ENCODE measurements around the gene VSTM4.

Gene VSTM4

GRCh38 chr10:49029666-49030065 lies 85.7 kb downstream of the VSTM4 start:
- no peaks in the 10 kb centered on the region for H3K27me3 ChIP-seq (ENCODE audit: insufficient read depth, low read length, poor library complexity, severe bottlenecking)
- no peaks in the 10 kb centered on the region for H3F3A ChIP-seq (ENCODE audit: low read depth)
- no peak overlapping the region for H3K4me3 ChIP-seq (ENCODE audit: low read length, poor library complexity, severe bottlenecking)
- no peaks in the 10 kb centered on the region for H3K4me1 ChIP-seq (ENCODE audit: insufficient read depth, low read length, poor library complexity, severe bottlenecking)
- no peaks in the 10 kb centered on the region for H4K20me1 ChIP-seq (ENCODE audit: insufficient read depth, low read length, poor library complexity, severe bottlenecking)
- no peaks in the 10 kb centered on the region for H3K9me2 ChIP-seq (replicated peaks; ENCODE audit: low read depth, low read length)
- H3K9me3 ChIP-seq (ENCODE audit: insufficient read depth, low read depth, low read length), result no peaks in the 10 kb centered on the region
- H3K79me2 ChIP-seq (ENCODE audit: insufficient read depth, low read length), result no peaks in the 10 kb centered on the region
- H3K9ac ChIP-seq (ENCODE audit: low read depth, low read length, poor library complexity, severe bottlenecking), result no peak overlapping the region
- H2AFZ ChIP-seq (ENCODE audit: low read length), result no peak overlapping the region
- TF ChIP-seq CTCF (conservative IDR thresholded peaks at IDR 0.05; ENCODE audit: low read length) (no peak), EZH2phosphoT487 (IDR thresholded peaks at IDR 0.05; ENCODE audit: borderline replicate concordance) (no peak)
- H3K36me3 ChIP-seq (ENCODE audit: insufficient read depth, low read length), result no peaks in the 10 kb centered on the region
- H3K4me2 ChIP-seq (ENCODE audit: low read depth, low read length, poor library complexity, severe bottlenecking), result no peak overlapping the region

GRCh38 chr10:49028639-49029038 lies 86.7 kb downstream of the VSTM4 start:
- Histone ChIP-seq H3F3A (ENCODE audit: low read depth) (no peaks in the 10 kb centered on the region), H3K9ac (ENCODE audit: low read depth, low read length, poor library complexity, severe bottlenecking) (no peak overlapping the region), H2AFZ (ENCODE audit: low read length) (no peak overlapping the region), H3K9me2 (replicated peaks; ENCODE audit: low read depth, low read length) (no peaks in the 10 kb centered on the region), H4K20me1 (ENCODE audit: insufficient read depth, low read length, poor library complexity, severe bottlenecking) (no peaks in the 10 kb centered on the region), H3K4me2 (ENCODE audit: low read depth, low read length, poor library complexity, severe bottlenecking) (no peak overlapping the region), H3K27me3 (ENCODE audit: insufficient read depth, low read length, poor library complexity, severe bottlenecking) (no peaks in the 10 kb centered on the region), H3K4me3 (ENCODE audit: low read length, poor library complexity, severe bottlenecking) (no peak overlapping the region), H3K9me3 (ENCODE audit: insufficient read depth, low read depth, low read length) (no peaks in the 10 kb centered on the region), H3K79me2 (ENCODE audit: insufficient read depth, low read length) (no peaks in the 10 kb centered on the region), H3K36me3 (ENCODE audit: insufficient read depth, low read length) (no peaks in the 10 kb centered on the region), H3K4me1 (ENCODE audit: insufficient read depth, low read length, poor library complexity, severe bottlenecking) (no peaks in the 10 kb centered on the region)
- TF ChIP-seq EZH2phosphoT487 (IDR thresholded peaks at IDR 0.05; ENCODE audit: borderline replicate concordance), result no peak
- no peak for TF ChIP-seq CTCF (conservative IDR thresholded peaks at IDR 0.05; ENCODE audit: low read length)

- Histone ChIP-seq H2AFZ (ENCODE audit: low read length) (no peak overlapping the region), H4K20me1 (ENCODE audit: insufficient read depth, low read length, poor library complexity, severe bottlenecking) (no peaks in the 10 kb centered on the region), H3F3A (ENCODE audit: low read depth) (no peaks in the 10 kb centered on the region), H3K9ac (ENCODE audit: low read depth, low read length, poor library complexity, severe bottlenecking) (no peak overlapping the region), H3K79me2 (ENCODE audit: insufficient read depth, low read length) (no peaks in the 10 kb centered on the region), H3K36me3 (ENCODE audit: insufficient read depth, low read length) (no peaks in the 10 kb centered on the region), H3K9me3 (ENCODE audit: insufficient read depth, low read depth, low read length) (no peaks in the 10 kb centered on the region), H3K27me3 (ENCODE audit: insufficient read depth, low read length, poor library complexity, severe bottlenecking) (no peaks in the 10 kb centered on the region), H3K9me2 (replicated peaks; ENCODE audit: low read depth, low read length) (no peaks in the 10 kb centered on the region), H3K4me3 (ENCODE audit: low read length, poor library complexity, severe bottlenecking) (no peak overlapping the region), H3K4me1 (ENCODE audit: insufficient read depth, low read length, poor library complexity, severe bottlenecking) (no peaks in the 10 kb centered on the region), H3K4me2 (ENCODE audit: low read depth, low read length, poor library complexity, severe bottlenecking) (no peak overlapping the region)
- TF ChIP-seq EZH2phosphoT487 (IDR thresholded peaks at IDR 0.05; ENCODE audit: borderline replicate concordance), result no peak
- TF ChIP-seq CTCF (conservative IDR thresholded peaks at IDR 0.05; ENCODE audit: low read length), result no peak
Measured at GRCh38 chr10:49025347-49025983, 89.9 kb downstream of the VSTM4 start.

All from Loucy (cell line).